Parietal lobe (tissue), 1 donor: ENCODE data around the gene CRISP1. TPM values are rescaled to one million over a fixed set of nuclear protein-coding genes. Genes with fewer than 3 reads are reported as not detected.

Experiments
- total RNA-seq: library from RNA; depleted of rRNA; stranded (reverse); fragments of >200 nt; gene quantifications from one replicate; pipeline ENCODE4 v1.2.3, GENCODE V29; 2014

The CRISP1 gene, protein sequence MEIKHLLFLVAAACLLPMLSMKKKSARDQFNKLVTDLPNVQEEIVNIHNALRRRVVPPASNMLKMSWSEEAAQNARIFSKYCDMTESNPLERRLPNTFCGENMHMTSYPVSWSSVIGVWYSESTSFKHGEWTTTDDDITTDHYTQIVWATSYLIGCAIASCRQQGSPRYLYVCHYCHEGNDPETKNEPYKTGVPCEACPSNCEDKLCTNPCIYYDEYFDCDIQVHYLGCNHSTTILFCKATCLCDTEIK
- total RNA-seq = not detected

GRCh38 chr6:49866485-49866943 is at the start of gene CRISP1:
TSS of gene CRISP1 (minus strand) at chr6:49866535. CDS start at chr6:49857400, 9,135 bp downstream.

DNA sequence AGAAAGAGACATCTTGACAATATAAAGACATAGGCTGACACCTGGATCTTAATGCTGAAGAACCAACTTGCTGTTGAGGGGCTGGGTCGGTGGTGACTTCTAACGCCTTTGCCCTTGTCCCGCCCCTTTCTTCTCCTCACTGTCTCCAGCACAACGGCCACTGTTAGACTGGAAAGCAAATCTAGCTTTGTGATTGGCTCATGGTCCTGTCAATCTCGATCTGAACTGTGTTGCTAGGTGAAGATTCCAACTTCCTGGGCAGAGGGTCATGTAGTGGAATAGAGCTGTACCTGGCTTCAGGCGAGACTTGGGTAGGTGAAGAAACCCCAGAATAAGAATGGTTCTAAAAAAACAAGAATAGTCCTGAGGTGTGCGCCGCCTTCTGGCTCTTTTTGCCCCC is 79.2 kb downstream of the CRISP1 start, which contains the start of gene PGK2:
PGK2 (minus strand) TSS at position 110 of the 400 bp plus-strand sequence; CDS start at position 12, 98 bp downstream.

Other genes starting within 250 kb of the CRISP1 start
- gene RHAG, start 229.7 kb downstream of the CRISP1 start, total RNA-seq = 0.31 TPM
- gene CRISP2, start 153.0 kb downstream of the CRISP1 start, total RNA-seq = 0.31 TPM
- not detected for gene CRISP3, start 122.1 kb downstream of the CRISP1 start, total RNA-seq
- not detected for gene PGK2, start 79.2 kb downstream of the CRISP1 start, total RNA-seq
- not detected for gene DEFB114, start 97.6 kb upstream of the CRISP1 start, total RNA-seq
- not detected for gene DEFB113, start 103.1 kb upstream of the CRISP1 start, total RNA-seq
- not detected for gene DEFB110, start 155.5 kb upstream of the CRISP1 start, total RNA-seq
- not detected for gene DEFB112, start 183.4 kb upstream of the CRISP1 start, total RNA-seq